Inflammatory macrophage treated with lipopolysaccharide for 4 hours (primary cell): ENCODE results near the gene SPEG.

Experiments used
- DNase-seq: peaks from one replicate; pipeline ENCODE4 v3.0.0-alpha.2; 2020

Gene SPEG

DNA sequence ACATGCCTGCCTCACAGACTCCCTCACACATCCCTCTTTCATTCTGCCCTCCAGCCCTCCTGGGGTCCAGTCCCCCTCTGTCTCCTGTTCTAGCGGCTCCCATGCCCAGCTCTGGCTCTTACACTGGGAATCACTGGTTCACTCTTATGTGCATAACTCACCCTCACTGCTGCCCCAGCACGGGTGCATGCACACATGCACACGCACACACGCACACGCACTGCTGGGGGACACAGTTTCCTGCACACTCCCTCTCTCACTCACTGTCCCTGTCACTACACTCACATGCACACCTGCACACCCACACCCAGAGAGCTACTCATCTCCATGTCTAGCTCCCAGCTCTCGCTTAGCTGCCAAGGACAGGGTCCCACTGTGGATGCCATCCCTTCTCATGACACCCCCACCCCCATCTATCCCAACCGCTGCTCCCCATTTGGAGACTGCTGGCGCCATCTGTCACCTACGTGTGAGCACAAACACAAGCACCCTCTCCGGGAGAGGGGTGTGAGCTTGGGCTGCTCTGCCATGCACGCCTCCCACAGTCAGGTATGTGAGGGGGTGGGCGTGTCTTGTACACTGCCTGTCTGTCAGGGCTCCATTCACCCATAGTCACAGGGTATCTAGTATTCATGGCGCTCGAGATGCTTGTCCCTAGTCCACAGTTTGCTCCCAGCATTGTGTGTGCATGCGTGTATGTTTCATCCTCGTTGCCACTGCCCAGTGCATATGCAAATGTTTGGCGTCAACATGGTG is 81.4 kb downstream of the SPEG start:
- no peak for DNase-seq

DNA sequence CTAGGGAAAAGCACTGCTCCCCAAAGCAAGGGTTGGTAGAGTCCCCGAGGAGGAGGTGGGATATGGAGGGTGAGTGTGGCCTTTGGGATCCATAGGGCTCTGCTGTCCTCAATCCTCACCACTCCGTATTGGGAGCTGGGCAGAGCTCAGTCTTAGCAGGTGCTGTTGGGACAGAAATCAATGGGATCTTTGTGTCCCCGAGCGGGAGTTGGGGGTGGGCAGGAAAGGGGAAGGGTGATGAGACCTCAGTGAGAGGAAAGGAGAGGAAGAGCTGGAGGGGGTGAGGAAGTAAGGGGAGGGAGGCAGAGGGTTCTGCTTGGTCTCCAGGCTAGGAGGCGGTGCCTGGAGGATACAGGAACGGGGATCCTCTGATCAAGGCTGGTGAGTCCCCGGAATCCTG is 82.2 kb downstream of the SPEG start:
- DNase-seq, result no peak

DNA sequence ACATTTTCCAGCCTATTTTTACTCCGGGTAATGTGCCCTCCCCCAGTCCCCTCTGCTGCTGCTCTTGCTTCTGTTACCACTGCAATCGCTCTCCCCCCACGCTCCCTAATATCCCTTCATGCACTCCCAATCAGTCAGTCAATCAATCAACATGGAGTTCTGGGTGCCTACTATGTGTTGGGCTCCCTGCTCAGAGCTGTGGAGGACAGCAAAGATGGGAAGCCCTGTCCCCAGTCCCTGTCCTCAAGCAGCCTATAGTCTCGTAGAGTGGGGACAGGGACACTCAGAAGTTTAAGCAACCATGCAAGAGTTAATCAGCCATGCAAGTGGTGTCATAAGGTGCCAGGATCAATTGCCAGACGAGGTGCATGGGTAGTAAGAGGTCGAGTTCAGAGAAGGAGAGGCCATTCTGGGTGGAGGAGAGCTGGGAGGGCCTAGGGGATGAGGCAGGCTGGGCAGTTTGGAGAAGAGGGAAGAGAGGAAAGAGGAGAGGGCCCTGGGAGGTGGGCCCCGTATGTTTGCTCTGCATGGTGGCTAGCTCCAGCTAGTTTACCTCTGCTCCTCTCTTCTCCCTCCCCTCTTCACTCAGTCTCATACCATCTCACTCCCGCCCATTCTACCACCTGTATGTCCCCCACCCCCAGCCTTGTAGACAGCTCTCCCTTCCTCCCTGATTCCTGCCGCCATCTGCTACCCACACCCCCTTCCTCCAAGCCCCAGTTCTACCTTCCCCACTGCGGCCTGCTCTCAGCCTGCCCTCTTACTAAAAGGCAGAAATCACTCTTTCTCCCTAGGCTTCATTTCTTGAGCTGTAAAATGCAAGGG is 83.5 kb downstream of the SPEG start:
- no peak for DNase-seq

DNA sequence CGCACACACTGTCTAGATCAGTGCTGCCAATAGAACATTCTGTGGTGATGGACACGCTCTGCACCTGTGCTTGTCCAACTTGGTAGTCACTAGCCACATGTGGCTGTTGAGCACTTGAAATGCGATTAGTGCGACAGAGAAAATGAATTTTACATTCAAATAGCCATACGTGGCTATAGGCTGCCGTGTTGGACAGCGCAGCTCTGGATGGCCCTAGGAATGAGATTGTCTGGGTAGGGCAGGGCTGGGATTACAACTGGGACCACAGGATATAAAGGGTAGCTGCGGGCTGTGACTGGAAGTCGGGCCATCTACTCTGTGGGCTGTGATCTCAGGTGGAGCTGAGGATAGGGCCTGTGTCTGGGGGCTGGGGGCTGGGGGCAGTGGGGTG is 84.9 kb downstream of the SPEG start:
- DNase-seq, result no peak

DNA sequence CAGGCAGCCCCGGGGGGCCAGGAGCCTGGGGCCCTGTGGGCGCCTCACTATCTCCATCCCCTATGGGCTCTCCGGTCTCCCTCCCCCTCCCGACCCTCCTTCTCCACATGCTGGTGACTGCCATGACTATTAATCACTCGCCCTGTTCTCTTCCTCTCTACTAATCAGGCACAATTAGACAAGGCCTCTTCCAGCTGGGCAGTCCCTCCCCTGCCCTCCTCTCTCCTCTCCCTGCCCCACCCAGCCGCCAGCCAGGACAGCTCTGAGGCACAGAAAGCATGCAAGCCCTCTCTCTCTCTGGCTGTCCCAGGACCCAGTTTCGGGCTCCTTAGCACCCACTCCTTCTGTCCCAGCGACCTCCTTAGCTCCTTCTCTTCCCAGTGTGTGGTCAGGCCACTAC is 85.4 kb downstream of the SPEG start:
- no peak for DNase-seq

DNA sequence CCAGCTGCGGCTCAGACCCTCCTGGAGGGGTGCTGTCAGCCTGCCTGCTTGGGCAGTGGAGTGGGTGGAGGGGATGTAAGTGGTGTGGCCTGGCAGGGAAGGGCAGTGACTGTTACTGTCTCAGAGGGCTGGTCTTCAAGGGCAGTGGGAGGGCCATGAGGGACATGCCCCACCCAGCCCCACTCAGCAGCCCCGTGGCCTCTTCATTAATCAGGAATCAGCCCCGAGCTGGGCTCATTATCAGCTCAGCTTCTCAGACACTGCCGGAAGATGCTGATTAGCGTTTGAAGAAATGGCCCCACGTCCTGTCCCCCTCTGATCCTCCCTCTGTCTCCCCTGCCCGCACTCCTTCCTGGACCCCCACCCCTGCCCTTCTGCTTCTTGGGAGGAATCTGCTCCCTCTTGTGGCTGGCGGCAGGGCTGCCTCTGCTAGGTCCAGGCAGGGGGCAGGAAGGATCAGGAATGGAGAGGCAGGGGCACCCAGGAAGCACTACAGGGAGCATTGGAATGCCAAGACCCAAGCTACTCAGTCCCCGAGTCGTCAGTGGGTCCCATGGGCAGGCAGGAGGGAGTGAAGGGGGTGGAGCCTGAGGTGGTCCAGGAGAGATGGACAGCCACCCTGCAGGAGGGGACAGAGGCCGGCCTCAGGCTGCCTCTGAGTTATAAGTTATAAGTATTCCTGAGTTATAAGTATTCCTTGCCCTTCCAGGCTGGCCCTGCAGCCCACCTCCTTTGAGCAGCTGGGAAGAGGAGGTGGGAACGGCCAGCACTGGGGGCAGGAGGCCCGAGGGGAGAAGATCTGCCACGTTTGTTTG is 86.6 kb downstream of the SPEG start:
- DNase-seq, result no peak

DNA sequence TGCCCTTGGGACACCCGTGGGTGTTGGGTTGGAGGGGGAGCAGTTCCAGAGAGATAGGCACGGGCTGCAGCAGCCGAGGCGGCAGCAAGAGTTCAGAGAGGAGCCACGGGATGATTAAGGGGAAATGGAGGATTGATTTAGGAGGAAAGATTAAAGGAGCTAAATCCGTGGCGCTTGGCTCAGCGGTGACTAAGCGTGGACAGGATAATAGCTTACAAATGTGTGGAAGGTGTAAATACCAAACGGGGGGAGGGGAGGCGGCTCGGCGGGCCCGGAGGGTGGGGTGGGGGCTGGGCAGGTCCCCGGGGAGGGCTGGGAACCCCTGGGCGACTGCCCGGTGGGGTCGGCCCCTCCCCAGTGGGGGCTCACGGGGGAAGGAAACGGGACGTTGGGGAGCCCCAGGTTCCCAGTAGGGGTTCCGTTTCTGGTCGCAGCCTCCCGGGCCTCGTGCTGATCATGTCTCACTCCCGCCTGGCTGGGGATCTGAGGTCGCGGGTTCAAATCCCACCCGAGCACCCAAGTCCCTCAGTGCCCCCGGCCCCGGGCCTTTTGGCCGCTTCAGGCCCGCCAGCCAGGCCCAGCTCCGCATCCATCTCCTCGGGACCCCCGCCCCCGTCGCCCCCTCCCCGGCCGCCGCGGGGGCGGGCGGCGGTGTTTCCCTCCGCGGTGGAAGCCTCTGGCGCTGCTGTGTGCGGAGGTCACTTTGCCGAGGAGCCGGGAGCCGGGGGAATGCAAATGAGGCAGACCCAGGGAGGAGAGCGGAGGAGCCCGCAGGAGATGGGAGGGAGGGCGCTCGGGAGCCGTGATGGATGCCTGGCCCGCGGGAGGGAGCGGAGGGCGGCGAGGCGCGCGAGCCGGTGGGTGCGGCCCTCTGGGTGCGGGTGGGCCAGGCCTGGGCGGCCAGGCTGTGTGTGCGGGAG is 87.7 kb downstream of the SPEG start:
- no peak for DNase-seq

DNA sequence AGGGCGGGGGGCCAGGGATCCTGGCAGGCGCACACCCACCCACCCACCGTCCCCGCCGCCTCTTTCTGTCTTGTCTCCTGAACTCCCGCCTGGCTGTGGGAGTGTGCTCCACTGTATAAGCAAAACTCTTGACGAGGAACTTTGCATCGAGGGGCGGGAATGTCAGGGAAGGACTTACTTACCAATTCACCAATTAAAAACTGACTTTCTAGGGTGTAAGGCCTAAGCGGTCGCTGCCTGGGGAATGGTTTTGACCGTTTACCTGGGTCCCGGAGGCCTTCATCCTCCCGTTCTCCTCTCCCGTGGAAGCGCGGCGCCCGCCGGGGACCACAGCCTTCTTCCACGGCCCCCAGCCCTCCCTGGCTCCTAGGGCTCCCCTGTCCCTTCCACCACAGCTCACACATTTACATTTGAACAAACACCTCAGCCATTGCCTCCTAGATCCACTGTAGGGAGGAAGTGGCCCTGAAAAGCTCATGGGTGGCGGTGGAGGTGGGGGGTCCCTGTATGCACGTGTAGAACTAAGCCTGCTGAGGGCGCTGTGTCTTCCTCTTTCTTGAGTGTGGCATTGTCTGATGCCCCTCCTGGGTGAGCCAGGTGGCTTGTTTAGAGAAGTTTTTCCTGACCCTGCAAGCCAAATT is 88.5 kb downstream of the SPEG start:
- DNase-seq, result no peak

DNA sequence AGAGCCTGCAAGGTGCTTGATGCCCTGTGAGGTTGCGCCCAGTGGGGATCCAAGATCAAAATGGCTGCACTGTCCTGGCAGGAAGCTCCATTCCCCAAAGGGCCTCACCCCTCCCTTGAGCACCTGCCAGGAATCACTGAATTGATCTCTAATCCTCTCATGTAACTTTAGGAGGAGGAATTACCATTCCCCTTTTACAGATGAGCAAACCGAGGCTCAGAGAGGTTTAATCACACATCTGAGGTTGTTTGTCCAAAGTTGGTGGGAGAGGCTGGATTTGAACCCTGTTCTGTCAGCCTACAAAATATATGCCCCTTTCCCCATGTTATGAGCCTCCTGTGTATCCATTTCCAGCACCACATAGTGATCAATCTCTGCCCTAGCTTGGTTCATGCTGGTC is 90.2 kb downstream of the SPEG start:
- DNase-seq, result no peak

DNA sequence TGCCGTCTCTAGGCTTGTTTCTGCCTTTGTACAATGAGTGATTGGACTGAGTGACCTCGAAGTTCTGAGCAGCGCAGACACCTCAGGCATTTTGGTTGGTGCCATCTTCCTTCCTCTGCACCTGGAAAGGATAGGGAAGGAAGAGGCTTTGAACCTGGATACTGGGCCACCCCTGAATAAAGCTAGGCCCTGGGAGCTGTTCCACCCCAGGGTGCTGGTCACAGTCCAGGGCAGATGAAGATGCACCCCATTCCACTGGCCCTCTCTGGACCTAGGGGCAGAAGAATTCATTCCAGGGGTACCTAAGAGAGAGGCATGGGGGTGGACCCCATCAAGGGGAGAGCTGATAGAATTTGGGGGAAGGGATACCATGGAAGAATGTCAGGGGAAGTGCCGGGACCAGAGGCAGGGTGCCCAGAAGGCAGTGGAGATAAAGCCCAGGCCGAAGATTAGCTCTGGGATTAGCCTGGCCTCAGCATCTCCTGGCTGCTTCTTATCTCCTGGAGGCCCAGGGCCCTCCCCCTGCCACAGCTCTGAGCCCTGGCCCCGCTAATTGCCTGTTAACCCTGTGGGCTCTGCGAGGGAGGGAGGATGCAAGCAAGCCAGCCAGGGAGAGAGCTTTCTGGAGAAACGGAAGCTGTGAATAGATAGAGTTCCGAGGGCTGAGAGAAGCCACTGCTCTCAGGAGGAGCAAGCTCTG is 91.0 kb downstream of the SPEG start:
- no peak for DNase-seq

DNA sequence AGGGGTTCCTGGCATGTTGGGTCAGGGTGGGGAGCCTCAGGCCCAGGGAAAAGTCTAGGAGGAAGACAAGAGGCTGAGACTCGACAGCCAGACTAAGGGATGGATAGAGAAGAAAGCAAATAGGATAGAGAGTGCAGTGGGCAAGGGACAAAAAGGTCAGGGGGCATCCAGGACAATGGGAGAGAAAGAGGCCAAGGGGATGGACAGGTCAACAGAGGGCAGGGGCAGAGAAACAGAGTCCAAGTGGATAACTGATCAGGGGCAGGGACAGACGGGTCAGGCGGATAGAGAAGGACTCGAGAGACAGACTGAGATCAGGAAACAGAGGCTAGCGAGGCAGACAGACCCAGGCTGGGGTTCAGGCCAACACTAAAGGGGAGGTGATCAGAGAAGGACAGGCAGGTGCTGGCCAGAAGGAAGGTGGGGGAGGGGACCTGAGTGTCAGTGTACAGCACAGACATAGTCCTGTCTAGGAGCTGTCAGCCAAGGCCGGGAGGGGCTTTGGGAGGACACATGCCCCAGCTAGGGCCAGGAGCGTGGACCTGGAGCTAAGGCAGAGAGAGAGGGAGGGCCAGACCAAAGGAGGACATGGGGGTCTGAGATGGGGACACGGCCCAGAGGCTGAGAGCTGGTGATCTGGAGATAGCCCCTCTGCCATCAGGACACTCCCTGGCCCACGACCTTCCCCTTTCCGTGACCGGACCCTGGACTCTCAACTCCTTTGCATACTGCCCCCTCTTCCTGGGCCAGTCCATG is 91.9 kb downstream of the SPEG start:
- no peak for DNase-seq

DNA sequence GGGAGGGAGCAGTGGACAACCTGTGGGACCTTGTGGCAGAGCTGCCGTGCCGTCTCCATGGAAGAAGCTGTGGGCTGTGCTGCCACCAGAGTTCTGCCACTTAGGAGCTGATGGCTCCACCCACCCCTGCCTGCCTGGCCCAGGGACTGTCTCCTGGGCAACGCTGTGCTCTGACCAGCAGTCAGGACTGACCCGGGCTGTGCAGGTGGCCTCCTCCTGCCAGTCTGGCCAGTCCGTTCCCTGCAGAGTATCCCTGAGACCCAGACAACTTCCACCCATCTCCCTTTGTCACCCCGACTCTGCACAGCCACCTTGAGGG is 92.4 kb downstream of the SPEG start:
- no peak for DNase-seq

DNA sequence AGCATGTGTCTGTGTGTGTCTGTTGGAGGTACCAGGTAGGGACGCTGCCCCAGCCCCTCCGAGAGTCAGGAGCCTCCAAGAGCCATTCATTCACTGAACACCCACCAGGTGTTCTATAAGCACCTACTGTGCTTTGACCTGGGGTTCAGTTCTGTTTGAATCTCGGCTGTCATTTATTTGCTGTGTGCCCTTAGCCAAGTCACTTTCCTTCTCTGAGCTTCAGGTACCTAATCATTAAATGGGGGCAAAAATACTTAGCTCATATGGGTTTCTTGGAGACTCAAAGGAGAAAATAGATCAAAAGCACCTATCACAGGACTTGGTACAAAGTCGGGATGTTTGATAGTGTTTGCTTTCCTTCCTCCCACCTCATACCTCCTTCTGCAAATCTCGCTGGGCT is 92.8 kb downstream of the SPEG start:
- no peak for DNase-seq

DNA sequence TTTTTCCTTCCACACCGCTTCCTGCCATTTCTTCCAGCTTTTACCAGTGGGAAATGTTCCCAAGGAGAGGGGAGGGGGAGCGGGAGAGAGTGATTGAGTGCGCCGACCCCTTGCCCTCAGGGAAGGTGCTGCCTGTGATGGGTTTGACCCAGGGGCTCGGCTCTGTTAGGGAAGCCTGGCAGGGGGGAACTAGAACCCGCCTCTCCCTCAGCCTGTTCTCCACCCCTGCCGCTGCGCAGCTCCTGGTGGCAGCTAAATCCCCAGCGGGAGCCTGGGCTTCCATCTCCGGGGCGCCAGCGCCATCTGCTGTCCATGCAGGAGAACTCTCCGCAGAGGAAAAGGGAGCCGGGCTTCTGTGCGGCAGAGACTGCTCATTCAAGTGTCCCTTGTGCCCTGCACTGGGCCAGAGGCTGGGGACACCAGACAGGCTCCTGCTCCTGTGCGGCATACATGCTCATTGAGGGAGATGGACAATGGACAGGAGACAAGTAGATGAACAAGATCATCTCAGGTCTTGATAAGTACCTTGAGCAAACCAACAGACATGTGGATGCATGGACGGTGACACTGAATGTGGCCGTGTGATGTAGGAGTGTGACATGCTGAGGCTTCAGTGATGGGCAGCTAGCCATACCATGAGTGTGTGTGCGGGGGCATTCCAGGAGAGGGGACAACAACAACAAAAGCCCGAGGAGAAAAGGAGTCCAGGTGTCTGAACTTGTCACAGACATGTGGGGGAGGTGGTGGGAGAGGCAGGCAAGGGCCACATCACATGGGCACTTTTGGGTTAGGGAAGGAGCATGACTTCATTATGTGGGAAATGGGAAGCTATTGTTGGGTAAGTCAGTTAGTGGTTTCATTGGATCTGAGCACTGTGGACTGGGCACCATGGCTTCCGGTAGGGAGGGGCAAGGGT is 95.7 kb downstream of the SPEG start:
- peak; percentile 82 for DNase-seq

DNA sequence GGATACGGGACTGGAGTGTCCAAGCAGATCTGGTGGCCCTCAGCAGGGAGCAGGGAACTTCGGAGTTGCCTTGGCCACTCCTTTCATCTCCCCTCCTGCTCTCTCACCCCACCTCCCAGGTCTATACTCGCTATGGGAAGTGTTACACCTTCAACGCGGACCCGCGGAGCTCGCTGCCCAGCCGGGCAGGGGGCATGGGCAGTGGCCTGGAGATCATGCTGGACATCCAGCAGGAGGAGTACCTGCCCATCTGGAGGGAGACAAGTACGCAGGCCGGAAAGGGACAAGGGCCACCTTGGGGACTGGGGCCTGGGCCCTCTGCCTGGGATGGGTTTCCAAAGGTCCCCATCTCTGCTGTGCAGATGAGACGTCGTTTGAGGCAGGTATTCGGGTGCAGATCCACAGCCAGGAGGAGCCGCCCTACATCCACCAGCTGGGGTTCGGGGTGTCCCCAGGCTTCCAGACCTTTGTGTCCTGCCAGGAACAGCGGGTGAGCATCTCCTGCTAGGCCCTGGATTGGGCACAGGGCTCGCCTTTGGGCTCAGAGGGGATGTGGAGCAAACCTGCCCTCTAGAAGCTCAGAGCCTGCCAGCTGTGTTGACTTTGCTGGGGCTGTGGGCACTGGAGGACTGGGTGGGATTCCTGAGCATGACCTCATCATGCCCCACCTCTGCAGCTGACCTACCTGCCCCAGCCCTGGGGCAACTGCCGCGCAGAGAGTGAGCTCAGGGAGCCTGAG is 97.2 kb downstream of the SPEG start:
- no peak for DNase-seq

DNA sequence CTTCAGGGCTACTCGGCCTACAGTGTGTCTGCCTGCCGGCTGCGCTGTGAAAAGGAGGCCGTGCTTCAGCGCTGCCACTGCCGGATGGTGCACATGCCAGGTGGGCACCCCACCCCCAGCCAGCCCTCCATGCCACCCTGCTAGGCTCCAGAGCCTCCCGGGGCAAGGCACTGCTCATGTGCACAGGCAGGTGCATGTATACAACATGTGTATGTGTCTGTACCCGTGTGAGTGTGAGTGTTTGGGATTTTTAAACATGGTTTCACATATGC is 97.7 kb downstream of the SPEG start:
- DNase-seq, result no peak

DNA sequence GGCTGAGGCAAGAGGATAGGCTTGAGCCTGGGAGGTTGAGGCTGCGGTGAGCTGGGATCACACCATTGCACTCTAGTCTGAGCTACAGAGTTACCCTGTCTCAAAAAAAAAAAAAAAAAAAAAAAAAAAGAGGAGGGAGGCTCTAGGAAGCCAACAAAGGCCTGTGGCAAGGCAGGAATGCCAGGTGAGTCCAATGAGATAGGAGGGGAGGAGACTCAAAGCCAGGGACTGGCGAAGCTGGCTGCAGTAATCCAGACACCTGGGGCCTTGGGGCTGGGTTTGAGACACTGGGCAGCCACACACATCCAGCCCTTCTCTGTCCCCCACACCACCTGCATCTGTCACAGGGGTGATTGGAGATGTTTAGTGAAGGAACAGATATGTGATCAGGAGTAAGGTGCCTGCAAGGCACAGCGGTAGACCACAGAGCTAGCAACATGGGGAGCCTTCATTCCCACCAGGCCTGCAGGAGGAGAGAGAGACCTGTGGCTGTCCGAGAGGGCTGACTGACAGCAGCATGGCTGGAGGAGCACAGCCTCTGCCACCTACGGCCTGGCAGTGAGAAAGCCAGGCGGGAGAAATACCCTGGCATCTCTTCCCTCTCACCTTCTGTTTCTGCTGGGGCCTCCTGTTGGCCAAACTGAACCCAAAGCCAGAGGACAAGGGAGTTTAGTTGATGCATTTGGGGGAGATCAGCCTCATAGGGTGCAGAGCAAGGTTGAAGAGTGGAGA is 99.5 kb downstream of the SPEG start:
- DNase-seq, result no peak

DNA sequence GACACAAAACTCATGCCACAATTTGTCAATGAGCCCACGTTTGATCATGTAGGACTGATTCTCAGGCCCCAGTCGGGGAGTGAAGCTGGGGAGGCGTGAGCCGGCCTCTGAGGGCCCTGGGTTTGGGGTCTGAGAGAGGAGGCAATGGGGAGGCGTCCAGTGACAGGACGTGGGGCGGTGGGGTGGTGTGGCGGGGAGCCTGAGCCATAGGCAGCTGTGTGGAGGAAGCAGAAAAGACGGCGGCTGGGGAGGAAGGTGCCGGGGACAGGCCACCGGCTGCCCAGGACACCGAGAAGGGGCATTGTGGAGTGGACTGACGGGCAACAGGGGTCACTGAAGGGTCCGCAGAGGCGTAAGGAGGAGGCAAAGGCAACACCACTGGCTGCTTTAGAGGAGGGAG is 101.8 kb downstream of the SPEG start:
- DNase-seq, result no peak
